Tibial nerve (tissue), 3 donors: ENCODE measurements around the gene RIF1.

Experiments
- POLR2A ChIP-seq, 2 donors: fragments of 450-650 bp; IDR thresholded peaks; one replicate each; pipeline ENCODE4 v1.6.1; 2017; ENCODE audit warnings: antibody characterized with exemption in 2 of 2, mild to moderate bottlenecking in 2 of 2, moderate library complexity in 2 of 2
- TF ChIP-seq, protein P1 (sequence below), 5 experiments: fragments of 200-600 bp in 3 of 5; fragments of 450-650 bp in 2 of 5; sonication (generic) in 3 of 5; IDR thresholded peaks; one replicate each; pipeline ENCODE4 v1.5.1; 2016 to 2019; ENCODE audit warnings: antibody characterized with exemption in 5 of 5, mild to moderate bottlenecking in 3 of 5, moderate library complexity in 2 of 5

DNA sequence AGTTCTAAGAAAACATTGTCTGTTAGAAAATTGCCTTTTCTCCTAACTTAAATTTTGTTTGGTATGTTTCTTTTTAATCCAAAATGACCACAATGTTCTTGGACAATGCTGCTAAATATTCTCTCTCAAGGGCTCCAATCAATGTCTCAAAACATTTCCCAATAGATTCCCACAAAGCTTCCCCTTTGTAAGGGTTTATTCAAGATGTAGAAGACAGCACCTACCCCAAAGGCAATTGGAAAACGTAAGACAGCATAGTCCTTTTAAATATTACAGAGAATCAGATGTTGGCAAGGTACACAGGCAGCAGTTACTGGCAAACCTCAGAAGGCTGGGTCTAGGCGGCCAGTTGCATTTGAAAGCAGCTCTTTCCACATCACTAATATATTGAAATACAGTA is 18.3 kb upstream of the RIF1 start:
- TF ChIP-seq, protein P1, sequence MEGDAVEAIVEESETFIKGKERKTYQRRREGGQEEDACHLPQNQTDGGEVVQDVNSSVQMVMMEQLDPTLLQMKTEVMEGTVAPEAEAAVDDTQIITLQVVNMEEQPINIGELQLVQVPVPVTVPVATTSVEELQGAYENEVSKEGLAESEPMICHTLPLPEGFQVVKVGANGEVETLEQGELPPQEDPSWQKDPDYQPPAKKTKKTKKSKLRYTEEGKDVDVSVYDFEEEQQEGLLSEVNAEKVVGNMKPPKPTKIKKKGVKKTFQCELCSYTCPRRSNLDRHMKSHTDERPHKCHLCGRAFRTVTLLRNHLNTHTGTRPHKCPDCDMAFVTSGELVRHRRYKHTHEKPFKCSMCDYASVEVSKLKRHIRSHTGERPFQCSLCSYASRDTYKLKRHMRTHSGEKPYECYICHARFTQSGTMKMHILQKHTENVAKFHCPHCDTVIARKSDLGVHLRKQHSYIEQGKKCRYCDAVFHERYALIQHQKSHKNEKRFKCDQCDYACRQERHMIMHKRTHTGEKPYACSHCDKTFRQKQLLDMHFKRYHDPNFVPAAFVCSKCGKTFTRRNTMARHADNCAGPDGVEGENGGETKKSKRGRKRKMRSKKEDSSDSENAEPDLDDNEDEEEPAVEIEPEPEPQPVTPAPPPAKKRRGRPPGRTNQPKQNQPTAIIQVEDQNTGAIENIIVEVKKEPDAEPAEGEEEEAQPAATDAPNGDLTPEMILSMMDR (IDR thresholded peaks at IDR 0.05): no peak
- no peak for TF ChIP-seq POLR2A (IDR thresholded peaks at IDR 0.05)
